GM18909 (cell line): Measurements from ENCODE around the gene TFEB.

Source experiments
- ATAC-seq: cut with Tn5 transposase; IDR thresholded peaks from one replicate; pipeline ENCODE4 v1.9.1; 2021; ENCODE audit warnings: mild to moderate bottlenecking; ENCODE audit not compliant: unreplicated experiment, poor library complexity

Gene TFEB

GRCh38 chr6:41657131-41658094 lies 78.0 kb downstream of the TFEB start:
- ATAC-seq: no peak

- no peak for ATAC-seq
Observed at GRCh38 chr6:41656002-41656691, 79.3 kb downstream of the TFEB start.

GRCh38 chr6:41655646-41656001 lies 79.8 kb downstream of the TFEB start:
- ATAC-seq: no peak

- ATAC-seq: no peak
Observed at GRCh38 chr6:41655176-41655575, 80.2 kb downstream of the TFEB start.

- no peak for ATAC-seq
Observed at GRCh38 chr6:41654698-41655151, 80.7 kb downstream of the TFEB start.

- ATAC-seq: no peak
Observed at GRCh38 chr6:41654151-41654697, 81.2 kb downstream of the TFEB start.

- ATAC-seq: no peak
Observed at GRCh38 chr6:41653691-41654090, 81.7 kb downstream of the TFEB start.

- ATAC-seq: no peak
Observed at GRCh38 chr6:41652866-41653652, 82.3 kb downstream of the TFEB start.

- no peak for ATAC-seq
Observed at GRCh38 chr6:41651962-41652657, 83.3 kb downstream of the TFEB start.

GRCh38 chr6:41651246-41651961 lies 84.0 kb downstream of the TFEB start:
- ATAC-seq: no peak

GRCh38 chr6:41650120-41650519 lies 85.3 kb downstream of the TFEB start:
- ATAC-seq: no peak

- no peak for ATAC-seq
Observed at GRCh38 chr6:41649596-41649995, 85.8 kb downstream of the TFEB start.

GRCh38 chr6:41648921-41649320 lies 86.5 kb downstream of the TFEB start:
- ATAC-seq: no peak

GRCh38 chr6:41648070-41648585 lies 87.3 kb downstream of the TFEB start:
- ATAC-seq: no peak

GRCh38 chr6:41647061-41647511 lies 88.3 kb downstream of the TFEB start:
- ATAC-seq: no peak

- ATAC-seq: no peak
Observed at GRCh38 chr6:41646026-41646795, 89.2 kb downstream of the TFEB start.

- no peak for ATAC-seq
Observed at GRCh38 chr6:41645007-41645618, 90.3 kb downstream of the TFEB start.
